Nephron (organoid): ENCODE measurements around the gene SERPINB3.

Source experiments
- H3K27ac Mint-ChIP-seq, 3 experiments: 2 replicates each; pipeline ENCODE4 v1.8.0; 2020; ENCODE audit warnings: mixed read lengths in 3 of 3, mild to moderate bottlenecking in 2 of 3, moderate library complexity in 1 of 3
- H3K27me3 Mint-ChIP-seq: 2 replicates; pipeline ENCODE4 v1.8.0; 2021; ENCODE audit warnings: low read depth, mild to moderate bottlenecking, moderate library complexity, mixed read lengths
- H3K36me3 Mint-ChIP-seq: 2 replicates; pipeline ENCODE4 v1.8.0; 2020; ENCODE audit warnings: low read depth, mixed read lengths
- H3K4me1 Mint-ChIP-seq: 2 replicates; pipeline ENCODE4 v1.8.0; 2020; ENCODE audit warnings: mixed read lengths
- H3K4me3 Mint-ChIP-seq, 3 experiments: 2 replicates each; pipeline ENCODE4 v1.8.0; 2020; ENCODE audit warnings: mild to moderate bottlenecking in 3 of 3, mixed read lengths in 3 of 3, moderate library complexity in 2 of 3
- H3K9me3 Mint-ChIP-seq: 2 replicates; pipeline ENCODE4 v1.8.0; 2020; ENCODE audit warnings: mixed read lengths
- CTCF ChIP-seq, 3 experiments: fragments of 200-600 bp; sonication (generic); IDR thresholded peaks; one replicate each; pipeline ENCODE4 v1.5.0; 2021; ENCODE audit warnings: antibody characterized with exemption in 3 of 3; ENCODE audit not compliant: unreplicated experiment in 3 of 3

The SERPINB3 gene

DNA sequence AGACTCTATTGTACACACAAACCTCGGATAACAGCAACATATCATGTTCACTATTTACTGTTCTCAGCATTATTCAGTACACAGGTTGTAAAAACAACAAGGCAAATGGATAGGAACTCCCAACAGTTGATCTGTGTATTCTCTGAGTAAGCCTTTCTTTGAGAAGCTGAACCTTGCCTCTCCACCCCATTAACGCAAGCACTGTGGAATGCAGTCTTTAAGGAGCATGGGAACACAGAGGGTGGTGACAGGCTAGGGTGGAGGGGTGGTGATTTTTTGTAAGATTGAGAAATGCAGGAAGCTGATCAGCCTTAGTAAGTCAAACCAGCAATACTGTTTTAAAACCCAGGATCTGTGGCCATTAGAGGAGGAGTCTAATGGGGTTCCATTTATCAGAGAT lies 21.5 kb upstream of the SERPINB3 start:
- no peaks in the 10 kb centered on the region for H3K36me3 Mint-ChIP-seq
- H3K4me3 Mint-ChIP-seq, result no peak overlapping the region
- no peaks in the 10 kb centered on the region for H3K4me1 Mint-ChIP-seq
- H3K9me3 Mint-ChIP-seq, result peaks cover 3% of the 10 kb centered on the region
- no peaks in the 10 kb centered on the region for H3K27me3 Mint-ChIP-seq
- peak overlapping the region in 2 of 3 experiments; percentile 85 for H3K27ac Mint-ChIP-seq
- no peak for TF ChIP-seq CTCF (IDR thresholded peaks at IDR 0.05; ENCODE audit: unreplicated experiment in 3 of 3)

- Mint-ChIP-seq H3K4me3 (no peak overlapping the region), H3K27ac (peak overlapping the region in 1 of 3 experiments; percentile 28), H3K27me3 (no peaks in the 10 kb centered on the region), H3K4me1 (no peaks in the 10 kb centered on the region), H3K36me3 (no peaks in the 10 kb centered on the region), H3K9me3 (peaks cover 2% of the 10 kb centered on the region)
- no peak for TF ChIP-seq CTCF (IDR thresholded peaks at IDR 0.05; ENCODE audit: unreplicated experiment in 3 of 3)
Observed at GRCh38 chr18:63681449-63682340, 20.0 kb upstream of the SERPINB3 start.

DNA sequence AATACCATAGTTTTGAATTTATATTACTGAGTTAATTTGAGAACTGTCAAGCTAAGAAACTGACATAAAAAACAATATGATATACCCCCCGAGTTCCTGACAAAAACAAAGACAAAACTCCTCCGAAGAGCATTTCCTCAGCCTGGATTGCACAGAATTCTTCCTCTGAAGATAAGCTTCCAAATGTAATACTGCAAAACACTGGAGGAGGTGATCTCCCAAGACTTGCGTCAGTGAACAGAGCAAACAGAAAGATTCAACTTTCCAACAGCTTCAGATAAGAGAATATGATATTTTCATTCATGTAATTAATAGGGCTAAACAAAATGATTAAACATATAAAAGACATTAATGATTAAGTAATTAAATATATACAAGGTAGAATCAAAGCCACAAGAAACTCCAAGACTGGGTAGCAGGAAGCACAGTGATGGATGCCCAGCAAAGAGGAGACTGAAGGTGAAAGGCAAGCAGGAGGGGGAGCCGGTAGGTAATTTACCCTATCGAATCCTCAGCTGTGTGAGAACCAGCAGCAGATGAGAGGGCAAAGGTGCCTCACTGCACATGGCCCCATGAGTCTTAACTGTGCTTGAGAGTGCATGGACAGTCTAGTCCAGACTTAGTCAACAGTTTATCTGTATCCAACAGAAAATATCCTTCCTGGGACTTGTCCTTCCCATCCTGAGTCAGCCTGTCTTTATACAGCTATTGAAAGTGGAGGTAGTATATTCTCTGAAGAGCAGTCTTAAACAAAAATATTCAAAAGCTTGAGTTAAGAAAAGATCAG lies 18.3 kb upstream of the SERPINB3 start:
- Mint-ChIP-seq H3K36me3 (no peaks in the 10 kb centered on the region), H3K4me1 (no peaks in the 10 kb centered on the region), H3K4me3 (no peak overlapping the region), H3K9me3 (no peaks in the 10 kb centered on the region), H3K27me3 (no peaks in the 10 kb centered on the region), H3K27ac (no peak overlapping the region)
- TF ChIP-seq CTCF (IDR thresholded peaks at IDR 0.05; ENCODE audit: unreplicated experiment in 3 of 3), result no peak

DNA sequence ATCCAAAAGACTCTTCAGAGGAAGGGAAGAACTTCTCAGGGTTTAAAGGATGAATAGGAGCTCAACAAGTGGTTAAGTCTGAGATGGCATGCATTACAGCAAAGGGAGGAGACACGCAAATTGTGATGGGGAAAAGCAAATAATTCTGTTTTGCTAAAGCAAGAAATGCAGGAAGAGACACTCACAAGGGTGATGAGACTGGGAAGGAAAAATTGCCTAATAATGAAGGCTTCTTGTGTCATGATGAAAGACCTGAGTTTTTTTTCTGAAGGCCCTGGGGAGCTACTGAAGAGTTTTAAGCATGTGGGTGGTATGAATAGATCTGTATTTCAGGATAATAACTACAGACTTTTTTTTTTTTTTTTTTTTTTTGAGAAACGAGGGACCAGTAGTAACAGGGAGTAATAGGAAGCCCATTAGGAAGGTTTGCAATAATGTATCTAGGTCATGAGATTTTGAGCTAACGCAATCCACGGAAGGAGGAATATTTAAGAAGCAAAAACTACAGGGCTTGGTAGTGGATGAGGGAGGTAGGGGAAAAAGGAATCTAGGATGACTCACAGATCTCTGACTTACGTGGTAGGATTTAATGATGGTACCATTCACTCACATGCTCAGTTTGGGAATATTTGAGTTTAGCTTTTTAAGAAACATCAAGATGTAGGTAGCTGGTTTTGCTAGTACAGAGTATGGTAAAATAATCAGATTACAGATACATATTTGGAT lies 16.0 kb upstream of the SERPINB3 start:
- Mint-ChIP-seq H3K9me3 (no peaks in the 10 kb centered on the region), H3K27me3 (no peaks in the 10 kb centered on the region), H3K4me3 (no peak overlapping the region), H3K36me3 (no peaks in the 10 kb centered on the region), H3K4me1 (no peaks in the 10 kb centered on the region), H3K27ac (no peak overlapping the region)
- TF ChIP-seq CTCF (IDR thresholded peaks at IDR 0.05; ENCODE audit: unreplicated experiment in 3 of 3), result no peak

DNA sequence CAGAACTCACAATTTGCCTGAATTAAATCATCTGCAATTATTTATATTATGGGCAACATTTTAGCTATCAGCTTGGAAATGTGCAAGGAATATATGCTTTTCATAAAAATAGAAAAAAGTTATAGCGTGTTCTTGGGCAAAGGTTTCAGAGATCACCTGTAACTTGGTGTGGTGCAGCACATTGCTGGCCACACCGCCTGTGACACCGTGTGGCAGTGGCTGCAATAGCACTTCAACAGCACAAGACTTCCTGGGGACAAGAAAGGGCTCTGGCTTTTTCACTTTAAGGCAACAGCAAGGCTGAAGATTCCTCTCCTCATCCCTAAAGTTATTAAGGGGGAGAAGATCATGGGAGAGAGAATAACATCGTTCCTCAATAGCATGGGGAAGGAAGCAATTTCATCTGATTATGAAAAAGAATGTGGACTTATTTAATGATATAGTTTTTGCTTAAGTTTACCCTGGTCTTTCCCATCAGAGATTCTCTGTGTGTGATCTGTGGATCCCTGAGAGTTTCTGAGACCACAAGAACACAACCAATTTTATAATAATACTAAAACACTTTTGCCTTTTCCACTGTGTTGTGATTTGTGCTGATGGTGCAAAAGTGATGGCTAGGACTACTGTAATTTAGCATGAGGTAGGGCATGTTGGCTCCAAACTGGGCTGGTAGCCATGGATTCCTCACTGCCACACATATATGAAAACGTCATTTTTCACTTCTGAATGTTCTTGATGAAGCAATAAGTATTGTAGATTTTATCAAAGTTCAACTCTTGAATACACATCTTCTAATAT lies 15.0 kb upstream of the SERPINB3 start:
- TF ChIP-seq CTCF (IDR thresholded peaks at IDR 0.05; ENCODE audit: unreplicated experiment in 3 of 3), result peak in 1 of 3 experiments; percentile 42
- no peaks in the 10 kb centered on the region for H3K27me3 Mint-ChIP-seq
- H3K36me3 Mint-ChIP-seq, result no peaks in the 10 kb centered on the region
- H3K9me3 Mint-ChIP-seq, result no peaks in the 10 kb centered on the region
- no peak overlapping the region for H3K27ac Mint-ChIP-seq
- H3K4me3 Mint-ChIP-seq, result no peak overlapping the region
- no peaks in the 10 kb centered on the region for H3K4me1 Mint-ChIP-seq
